Neural cell (in vitro differentiated cells): ENCODE measurements around the gene NEDD4L. TPM values are rescaled to one million over a fixed set of nuclear protein-coding genes. Genes with fewer than 3 reads are reported as not detected.

Source experiments
- H2AFZ ChIP-seq: fragments of 200-600, 300-800 bp; sonication (generic), shearing (Covaris generic); 2 replicates; pipeline ENCODE4 v1.6.0; 2014; ENCODE audit warnings: low read depth, mild to moderate bottlenecking, antibody characterized with exemption, low read length, moderate library complexity
- H3F3A ChIP-seq: fragments of 200-600 bp; shearing (Covaris generic); 2 replicates; pipeline ENCODE4 v1.6.1; 2016; ENCODE audit warnings: mild to moderate bottlenecking, moderate library complexity, mixed read lengths, antibody characterized with exemption, low read length; ENCODE audit not compliant: insufficient read depth, poor library complexity, severe bottlenecking
- H3K27ac ChIP-seq: fragments of 200-600, 300-800 bp; sonication (generic), shearing (Covaris generic); 2 replicates; pipeline ENCODE4 v1.5.1; 2014; ENCODE audit warnings: mild to moderate bottlenecking, low read length, moderate library complexity
- H3K27me3 ChIP-seq: fragments of 300-800, 200-600 bp; sonication (generic), shearing (Covaris generic); 2 replicates; pipeline ENCODE4 v1.6.0; 2014; ENCODE audit warnings: mild to moderate bottlenecking, low read depth, low read length, moderate library complexity; ENCODE audit not compliant: insufficient read depth
- H3K36me3 ChIP-seq: fragments of 300-800, 200-600 bp; sonication (generic), shearing (Covaris generic); 2 replicates; pipeline ENCODE4 v1.5.1; 2014; ENCODE audit warnings: mild to moderate bottlenecking, antibody characterized with exemption, low read length, moderate library complexity; ENCODE audit not compliant: insufficient read depth
- H3K4me2 ChIP-seq: fragments of 300-800, 200-600 bp; sonication (generic), shearing (Covaris generic); 2 replicates; pipeline ENCODE4 v1.6.0; 2014; ENCODE audit warnings: mild to moderate bottlenecking, low read length
- H3K4me3 ChIP-seq: fragments of 300-800, 200-600 bp; sonication (generic), shearing (Covaris generic); 2 replicates; pipeline ENCODE4 v1.5.1; 2014; ENCODE audit warnings: mild to moderate bottlenecking, low read length, moderate library complexity
- H3K79me2 ChIP-seq: fragments of 200-600 bp; shearing (Covaris generic); replicated peaks from 2 replicates; pipeline ENCODE4 v1.6.0; 2014; ENCODE audit warnings: mild to moderate bottlenecking, low read length, moderate library complexity; ENCODE audit not compliant: insufficient read depth
- H3K9ac ChIP-seq: fragments of 300-800, 200-600 bp; sonication (generic), shearing (Covaris generic); 2 replicates; pipeline ENCODE4 v1.6.1; 2016; ENCODE audit warnings: mild to moderate bottlenecking, low read length, mixed read lengths
- H3K9me2 ChIP-seq: fragments of 200-600 bp; shearing (Covaris generic); 2 replicates; pipeline ENCODE4 v1.6.1; 2016; ENCODE audit warnings: mild to moderate bottlenecking, low read length, mixed read lengths; ENCODE audit not compliant: insufficient read depth
- H3K9me3 ChIP-seq: fragments of 200-600, 300-800 bp; sonication (generic), shearing (Covaris generic); 2 replicates; pipeline ENCODE4 v1.6.1; 2016; ENCODE audit warnings: mild to moderate bottlenecking, mixed run types, low read length, moderate library complexity, mixed read lengths
- H4K20me1 ChIP-seq: fragments of 200-600 bp; shearing (Covaris generic); 2 replicates; pipeline ENCODE4 v1.6.1; 2016; ENCODE audit warnings: mild to moderate bottlenecking, mixed run types; ENCODE audit not compliant: insufficient read depth
- CTCF ChIP-seq: fragments of 450-650 bp; IDR thresholded peaks from 2 replicates; pipeline ENCODE4 v1.5.1; 2014; ENCODE audit warnings: antibody characterized with exemption, mild to moderate bottlenecking, moderate library complexity; ENCODE audit not compliant: poor library complexity, severe bottlenecking
- EP300 ChIP-seq: fragments of 450-650 bp; conservative IDR thresholded peaks from 2 replicates; pipeline ENCODE4 v1.6.1; 2014; ENCODE audit warnings: antibody characterized with exemption, mild to moderate bottlenecking, moderate library complexity; ENCODE audit not compliant: poor library complexity, severe bottlenecking
- EZH2 ChIP-seq: fragments of 200-600, 300-800 bp; shearing (Covaris generic), sonication (generic); IDR thresholded peaks from 2 replicates; pipeline ENCODE4 v1.6.1; 2014; ENCODE audit warnings: antibody characterized with exemption, low read length, borderline replicate concordance, mild to moderate bottlenecking; ENCODE audit not compliant: insufficient read depth, poor library complexity, severe bottlenecking
- MXI1 ChIP-seq: fragments of 450-650 bp; conservative IDR thresholded peaks from 2 replicates; pipeline ENCODE4 v1.6.1; 2014; ENCODE audit warnings: antibody characterized with exemption, mild to moderate bottlenecking; ENCODE audit not compliant: poor library complexity, severe bottlenecking
- POLR2AphosphoS5 ChIP-seq: IDR thresholded peaks from 2 replicates; pipeline ENCODE4 v1.6.1; 2012
- RAD21 ChIP-seq: fragments of 450-650 bp; conservative IDR thresholded peaks from 2 replicates; pipeline ENCODE4 v1.6.1; 2014; ENCODE audit warnings: antibody characterized with exemption, mild to moderate bottlenecking, moderate library complexity
- REST ChIP-seq: IDR thresholded peaks from 2 replicates; pipeline ENCODE4 v1.6.1; 2012; ENCODE audit warnings: borderline replicate concordance
- SMC3 ChIP-seq: fragments of 450-650 bp; conservative IDR thresholded peaks from 2 replicates; pipeline ENCODE4 v1.6.1; 2014; ENCODE audit warnings: antibody characterized with exemption, mild to moderate bottlenecking, moderate library complexity; ENCODE audit not compliant: poor library complexity
- TAF1 ChIP-seq: IDR thresholded peaks from 2 replicates; pipeline ENCODE4 v1.6.1; 2012; ENCODE audit warnings: low read depth
- polyA plus RNA-seq: library from polyadenylated mRNA; depleted of rRNA; stranded (reverse); fragments of >200 nt; gene quantifications from 2 replicates; pipeline ENCODE4 v1.2.3, GENCODE V29; 2014

NEDD4L gene
- polyA plus RNA-seq, 1 donor from 2014 or later, result 97.9 TPM

GRCh38 chr18:58178511-58178910 is 134.5 kb downstream of the NEDD4L start:
- no peak for TF ChIP-seq CTCF
- TF ChIP-seq POLR2AphosphoS5, result no peak
- TF ChIP-seq MXI1, result no peak
- no peak for TF ChIP-seq EP300
- TF ChIP-seq REST, result no peak
- no peak for TF ChIP-seq TAF1
- no peak for TF ChIP-seq SMC3
- no peak for TF ChIP-seq EZH2
- no peak for TF ChIP-seq RAD21

GRCh38 chr18:58180172-58180571 is 136.1 kb downstream of the NEDD4L start:
- H3K9me2 ChIP-seq, result no peaks in the 10 kb centered on the region
- no peaks in the 10 kb centered on the region for H3K36me3 ChIP-seq
- no peak overlapping the region for H3K4me3 ChIP-seq
- no peak overlapping the region for H3K9ac ChIP-seq
- no peaks in the 10 kb centered on the region for H3K27me3 ChIP-seq
- no peak overlapping the region for H3K4me2 ChIP-seq
- no peak overlapping the region for H3K27ac ChIP-seq
- H3K79me2 ChIP-seq, result peaks cover 59% of the 10 kb centered on the region
- H3F3A ChIP-seq, result no peaks in the 10 kb centered on the region
- H3K9me3 ChIP-seq, result no peaks in the 10 kb centered on the region
- no peak for TF ChIP-seq POLR2AphosphoS5
- no peak for TF ChIP-seq EZH2
- peaks cover 9% of the 10 kb centered on the region for H4K20me1 ChIP-seq
- no peak overlapping the region for H2AFZ ChIP-seq

More at GRCh38 chr18:58178511-58178910, 134.5 kb downstream of the NEDD4L start:
- Histone ChIP-seq H3K79me2 (peaks cover 63% of the 10 kb centered on the region), H3K4me2 (no peak overlapping the region), H3K27ac (no peak overlapping the region), H3K27me3 (no peaks in the 10 kb centered on the region), H3K9me3 (no peaks in the 10 kb centered on the region), H2AFZ (no peak overlapping the region), H3K9me2 (no peaks in the 10 kb centered on the region), H4K20me1 (peaks cover 13% of the 10 kb centered on the region), H3K4me3 (no peak overlapping the region), H3K36me3 (no peaks in the 10 kb centered on the region), H3F3A (no peaks in the 10 kb centered on the region), H3K9ac (no peak overlapping the region)
